CD4-positive, alpha-beta T cell treated with Interleukin-6 at 100 ng/mL for 8 hours (primary cell): Measurements from ENCODE around the gene P4HA1.
A peak's percentile ranks its signal among the peaks of the same experiment; 100 is the strongest.

Experiments
- DNase-seq: peaks from one replicate; pipeline ENCODE4 v3.0.0-alpha.2; 2020; ENCODE audit warnings: mixed read lengths, low spot score

P4HA1 gene

GRCh38 chr10:73093922-73094850 is 2.5 kb downstream of the P4HA1 start:
- DNase-seq = no peak

- DNase-seq = no peak
These were observed 3.8 kb downstream of the P4HA1 start for GRCh38 chr10:73092830-73093229.

- DNase-seq = no peak
These were observed 8.4 kb downstream of the P4HA1 start for GRCh38 chr10:73088304-73088703.

GRCh38 chr10:73086816-73087215 is 9.8 kb downstream of the P4HA1 start:
- DNase-seq = no peak

GRCh38 chr10:73084209-73084608 is 12.5 kb downstream of the P4HA1 start:
- DNase-seq = no peak

GRCh38 chr10:73083221-73083620 is 13.4 kb downstream of the P4HA1 start:
- DNase-seq = no peak

- DNase-seq = no peak
These were observed 16.7 kb downstream of the P4HA1 start for GRCh38 chr10:73079779-73080541.

DNA sequence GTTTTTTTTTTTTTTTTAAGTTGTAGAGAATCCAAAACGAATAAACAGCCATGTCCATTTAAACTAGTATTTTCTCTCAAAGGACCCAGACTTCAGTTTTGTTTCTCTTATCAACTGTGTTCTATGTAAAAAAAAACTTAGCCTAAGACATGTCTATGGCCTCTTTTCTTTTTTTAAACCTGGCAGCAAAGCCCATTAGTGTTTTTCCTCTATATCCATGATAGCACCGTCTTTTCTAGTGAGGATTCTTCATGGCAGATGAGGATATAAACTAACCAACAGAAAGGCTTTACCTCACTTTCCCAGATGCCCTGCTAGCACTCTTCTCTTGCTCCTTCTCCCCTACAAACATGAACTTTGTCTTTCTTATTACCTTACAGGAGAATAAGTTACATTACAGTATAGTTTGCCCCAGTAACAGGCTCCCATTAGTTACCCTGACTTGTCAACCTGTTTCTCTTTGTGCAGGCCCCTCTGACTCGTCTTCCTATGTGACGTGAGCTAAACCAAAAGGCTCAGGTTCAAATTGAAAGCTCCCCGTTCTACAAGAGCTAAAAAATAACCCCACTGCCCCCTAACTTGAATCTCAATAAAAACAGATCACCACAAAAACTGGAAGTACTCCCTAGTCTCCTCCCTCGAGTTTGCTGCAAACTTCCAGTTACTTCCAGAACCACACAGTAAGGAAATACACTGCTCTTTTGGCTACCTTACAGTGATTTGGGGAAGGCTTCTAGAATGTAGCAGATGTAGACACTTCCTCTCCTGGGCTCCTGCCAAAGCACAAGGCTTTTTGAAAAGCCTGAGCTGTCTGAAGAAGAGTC is 20.1 kb downstream of the P4HA1 start:
- DNase-seq = no peak

- DNase-seq = no peak
These were observed 20.8 kb downstream of the P4HA1 start for GRCh38 chr10:73075829-73076228.

GRCh38 chr10:73073627-73074026 is 23.0 kb downstream of the P4HA1 start:
- DNase-seq = no peak

- no peak for DNase-seq
These were observed 31.2 kb downstream of the P4HA1 start for GRCh38 chr10:73065441-73065840.

- no peak for DNase-seq
These were observed 34.9 kb downstream of the P4HA1 start for GRCh38 chr10:73061743-73062142.

- DNase-seq = peak; percentile 35
These were observed 35.7 kb downstream of the P4HA1 start for GRCh38 chr10:73060738-73061635.

GRCh38 chr10:73060173-73060572 is 36.5 kb downstream of the P4HA1 start:
- DNase-seq = no peak

GRCh38 chr10:73058057-73058591 is 38.5 kb downstream of the P4HA1 start:
- no peak for DNase-seq

GRCh38 chr10:73054286-73054685 is 42.4 kb downstream of the P4HA1 start:
- DNase-seq = no peak

DNA sequence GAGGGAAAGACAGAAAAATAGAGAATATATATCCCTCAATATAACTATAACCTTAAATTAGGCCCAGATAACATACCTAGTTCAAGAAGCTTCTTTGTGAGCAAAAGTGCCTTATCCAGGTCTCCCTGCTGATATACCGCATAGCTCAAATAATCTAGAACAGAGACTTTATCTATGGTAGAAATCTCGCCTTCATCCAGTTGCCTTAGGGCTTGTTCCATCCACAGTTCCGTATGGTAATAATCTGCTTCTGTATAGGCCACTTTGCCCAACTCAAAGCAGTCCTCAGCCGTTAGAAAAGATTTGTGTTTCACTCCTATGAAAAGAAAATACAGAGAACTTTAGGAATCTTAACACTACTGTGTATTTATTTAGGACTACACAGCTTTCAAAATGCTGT is 43.4 kb downstream of the P4HA1 start:
- no peak for DNase-seq

DNA sequence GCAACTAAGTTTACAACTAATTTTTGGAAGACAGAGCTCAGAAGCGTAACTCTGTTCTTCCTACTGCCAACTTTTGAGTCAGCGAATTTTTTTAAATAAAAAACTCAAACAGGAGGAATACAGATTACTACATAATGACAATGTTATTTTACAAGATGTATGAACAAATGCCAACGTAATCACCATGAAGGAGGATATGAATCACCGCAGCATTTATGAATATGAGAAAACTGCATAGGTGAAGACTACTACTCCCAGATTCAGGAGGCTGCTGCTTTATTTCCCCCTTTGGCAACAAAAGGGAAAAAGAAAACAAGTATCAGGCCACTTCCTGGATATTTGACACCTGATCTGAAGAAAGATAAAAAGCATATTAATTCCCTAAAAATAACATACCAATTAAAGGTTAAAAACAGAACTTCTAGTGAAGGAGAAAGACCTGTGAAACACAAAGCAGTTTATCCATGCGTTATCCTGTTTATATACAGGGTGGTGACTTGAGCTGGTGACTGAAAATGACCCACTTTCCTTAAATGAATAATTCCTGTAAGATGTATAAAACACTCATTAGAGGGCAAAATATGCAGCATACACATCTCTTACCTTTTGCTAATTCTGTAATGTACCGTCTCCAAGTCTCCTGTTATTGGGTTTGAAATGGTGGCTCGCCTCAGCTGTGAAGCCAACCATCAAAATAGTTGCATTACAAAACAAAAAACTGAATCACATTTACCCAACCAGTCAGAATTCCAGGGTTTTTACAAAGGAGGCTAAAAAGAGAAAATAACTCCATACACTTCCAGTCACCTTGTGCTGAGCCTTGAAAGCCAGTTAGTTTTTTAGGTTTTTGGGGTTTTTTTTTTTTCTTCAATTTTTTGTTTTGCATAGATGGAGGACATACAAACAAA is 52.0 kb downstream of the P4HA1 start:
- DNase-seq = no peak

DNA sequence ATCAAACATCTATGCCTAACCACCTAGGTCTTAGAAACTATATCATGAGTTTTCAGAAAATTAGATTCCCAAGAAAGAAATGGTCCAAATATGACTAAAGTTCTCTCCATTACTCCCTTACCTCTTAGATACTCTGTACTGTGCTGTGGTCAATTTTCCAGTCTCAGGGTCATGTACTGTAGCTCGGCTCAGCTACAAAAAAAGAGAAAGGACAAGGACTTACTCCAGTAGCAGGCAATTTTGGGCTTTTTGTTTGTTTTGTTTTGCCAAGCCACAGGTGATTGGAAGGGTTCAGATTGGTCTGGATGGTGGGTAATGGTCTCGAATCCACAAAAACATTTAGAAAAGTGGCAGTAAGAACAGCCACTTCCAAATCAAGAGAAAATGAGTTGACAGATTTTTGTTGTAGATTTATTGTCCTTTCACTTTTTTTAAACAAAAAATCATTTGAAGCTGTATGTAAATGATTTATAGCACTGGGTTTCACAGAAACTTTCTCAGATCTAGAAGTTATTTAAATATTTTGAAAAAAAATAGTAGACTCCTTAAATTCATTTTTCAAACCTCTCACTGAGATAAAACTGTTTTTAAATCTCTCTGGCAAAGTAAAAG is 52.8 kb downstream of the P4HA1 start:
- no peak for DNase-seq
